Trophoblast cell (in vitro differentiated cells and primary cell): ENCODE results near the gene CDH6.
A peak's percentile ranks its signal among the peaks of the same experiment; 100 is the strongest.

ENCODE experiments used
- DNase-seq, 2 donors: peaks; one replicate each; pipeline ENCODE4 v3.0.0-alpha.2; 2016
- H2AFZ ChIP-seq: 2 replicates; pipeline ENCODE4 v1.6.1; 2013; ENCODE audit warnings: low read length, moderate library complexity, mild to moderate bottlenecking; ENCODE audit not compliant: insufficient read depth, poor library complexity
- H2AK5ac ChIP-seq: 2 replicates; pipeline ENCODE4 v1.6.1; 2013; ENCODE audit warnings: mild to moderate bottlenecking, low read length
- H2BK120ac ChIP-seq: 2 replicates; pipeline ENCODE4 v1.6.1; 2013; ENCODE audit warnings: low read length, mild to moderate bottlenecking, moderate library complexity; ENCODE audit not compliant: insufficient read depth, poor library complexity
- H2BK12ac ChIP-seq: 2 replicates; pipeline ENCODE4 v1.6.1; 2013; ENCODE audit warnings: mild to moderate bottlenecking, low read length, moderate library complexity
- H2BK5ac ChIP-seq: 2 replicates; pipeline ENCODE4 v1.6.1; 2013; ENCODE audit warnings: low read length, low read depth, moderate library complexity, mild to moderate bottlenecking; ENCODE audit not compliant: poor library complexity
- H3K14ac ChIP-seq: 2 replicates; pipeline ENCODE4 v1.6.1; 2013; ENCODE audit warnings: mild to moderate bottlenecking, low read length
- H3K18ac ChIP-seq: 2 replicates; pipeline ENCODE4 v1.6.1; 2013; ENCODE audit warnings: mild to moderate bottlenecking, low read length
- H3K23ac ChIP-seq: 2 replicates; pipeline ENCODE4 v1.6.1; 2013; ENCODE audit warnings: low read length
- H3K27ac ChIP-seq: 2 replicates; pipeline ENCODE4 v1.5.1; 2013; ENCODE audit warnings: low read depth, mild to moderate bottlenecking, inconsistent platforms, low read length, moderate library complexity
- H3K27me3 ChIP-seq: 2 replicates; pipeline ENCODE4 v1.6.1; 2013; ENCODE audit warnings: inconsistent platforms, mild to moderate bottlenecking, low read length, moderate library complexity; ENCODE audit not compliant: insufficient read depth
- H3K36me3 ChIP-seq, 2 experiments: 1 replicate in 1 of 2; 2 replicates in 1 of 2; pipeline ENCODE4 v1.6.1; 2013; ENCODE audit warnings: low read length in 2 of 2, mild to moderate bottlenecking in 2 of 2, moderate library complexity in 1 of 2; ENCODE audit not compliant: insufficient read depth in 2 of 2, control insufficient read depth in 1 of 2
- H3K4ac ChIP-seq: 2 replicates; pipeline ENCODE4 v1.6.1; 2013; ENCODE audit warnings: low read depth, mild to moderate bottlenecking, low read length, moderate library complexity
- H3K4me1 ChIP-seq, 2 experiments: 1 replicate in 1 of 2; 2 replicates in 1 of 2; pipeline ENCODE4 v1.6.1; 2013; ENCODE audit warnings: low read length in 2 of 2, mild to moderate bottlenecking in 2 of 2, moderate library complexity in 1 of 2; ENCODE audit not compliant: insufficient read depth in 2 of 2, control insufficient read depth in 1 of 2
- H3K4me2 ChIP-seq: 2 replicates; pipeline ENCODE4 v1.6.1; 2013; ENCODE audit warnings: inconsistent platforms, mild to moderate bottlenecking, low read length, moderate library complexity
- H3K4me3 ChIP-seq: 2 replicates; pipeline ENCODE4 v1.5.1; 2013; ENCODE audit warnings: mild to moderate bottlenecking, low read depth, low read length, inconsistent platforms
- H3K79me1 ChIP-seq: one replicate; pipeline ENCODE4 v1.6.1; 2013; ENCODE audit warnings: low read length
- H3K79me2 ChIP-seq: 2 replicates; pipeline ENCODE4 v1.6.1; 2013; ENCODE audit warnings: low read length, mild to moderate bottlenecking; ENCODE audit not compliant: control insufficient read depth, insufficient read depth, poor library complexity
- H3K9ac ChIP-seq: 2 replicates; pipeline ENCODE4 v1.6.1; 2013; ENCODE audit warnings: mild to moderate bottlenecking, low read length
- H3K9me3 ChIP-seq: 2 replicates; pipeline ENCODE4 v1.6.1; 2013; ENCODE audit warnings: low read depth, mild to moderate bottlenecking, control low read depth, inconsistent platforms, low read length; ENCODE audit not compliant: insufficient read depth
- H4K12ac ChIP-seq: 2 replicates; pipeline ENCODE4 v1.6.1; 2013; ENCODE audit warnings: low read depth, mild to moderate bottlenecking, low read length, moderate library complexity
- H4K8ac ChIP-seq: 2 replicates; pipeline ENCODE4 v1.6.1; 2013; ENCODE audit warnings: low read depth, mild to moderate bottlenecking, low read length, moderate library complexity
- H4K91ac ChIP-seq: one replicate; pipeline ENCODE4 v1.6.1; 2013; ENCODE audit warnings: low read depth, mild to moderate bottlenecking, low read length, moderate library complexity
- WGBS: extraction: QIAGEN DNeasy Blood & Tissue Kit; methylation state at CpG from one replicate; pipeline ENCODE4 v1.1.7; 2013; ENCODE audit warnings: missing lambda C conversion rate; ENCODE audit not compliant: insufficient read length, insufficient coverage; ENCODE audit errors: extremely low coverage; 5-methylcytosine and 5-hydroxymethylcytosine counted together

Gene CDH6

GRCh38 chr5:31214229-31214628, 20.7 kb downstream of the CDH6 start:
- no peak overlapping the region for H3K23ac ChIP-seq
- no peak overlapping the region for H3K4me3 ChIP-seq
- DNase-seq, result no peak
- H3K79me1 ChIP-seq, result no peaks in the 10 kb centered on the region
- no peaks in the 10 kb centered on the region for H3K79me2 ChIP-seq
- H3K27ac ChIP-seq, result no peak overlapping the region
- H3K36me3 ChIP-seq, result no peaks in the 10 kb centered on the region
- WGBS, result no CpG with 5 or more reads among the region's 3 CpGs
- no peak overlapping the region for H3K4me2 ChIP-seq
- H2AFZ ChIP-seq, result no peak overlapping the region
- H2BK12ac ChIP-seq, result no peak overlapping the region
- H3K9me3 ChIP-seq, result no peaks in the 10 kb centered on the region
- no peaks in the 10 kb centered on the region for H3K4me1 ChIP-seq
- H3K14ac ChIP-seq, result no peak overlapping the region
- H3K4ac ChIP-seq, result no peak overlapping the region
- H2BK5ac ChIP-seq, result no peak overlapping the region
- no peak overlapping the region for H4K12ac ChIP-seq
- no peak overlapping the region for H4K8ac ChIP-seq
- H3K9ac ChIP-seq, result no peak overlapping the region
- H2BK120ac ChIP-seq, result no peak overlapping the region
- H3K18ac ChIP-seq, result no peak overlapping the region
- H3K27me3 ChIP-seq, result no peaks in the 10 kb centered on the region
- H4K91ac ChIP-seq, result no peak overlapping the region
- no peak overlapping the region for H2AK5ac ChIP-seq

GRCh38 chr5:31215236-31215635, 21.8 kb downstream of the CDH6 start:
- Histone ChIP-seq H4K12ac (no peak overlapping the region), H3K14ac (no peak overlapping the region), H3K79me1 (no peaks in the 10 kb centered on the region), H3K4me3 (no peak overlapping the region), H3K4me2 (no peak overlapping the region), H3K23ac (no peak overlapping the region), H3K9ac (no peak overlapping the region), H2AFZ (no peak overlapping the region), H3K18ac (no peak overlapping the region), H3K4me1 (no peaks in the 10 kb centered on the region), H4K91ac (no peak overlapping the region), H3K9me3 (no peaks in the 10 kb centered on the region), H3K36me3 (no peaks in the 10 kb centered on the region), H2BK12ac (no peak overlapping the region), H3K27ac (no peak overlapping the region), H4K8ac (no peak overlapping the region), H2BK120ac (no peak overlapping the region), H3K4ac (no peak overlapping the region), H2AK5ac (no peak overlapping the region), H3K27me3 (no peaks in the 10 kb centered on the region), H3K79me2 (no peaks in the 10 kb centered on the region), H2BK5ac (no peak overlapping the region)
- no peak for DNase-seq

- no peak overlapping the region for H2BK5ac ChIP-seq
- no CpG with 5 or more reads among the region's 2 CpGs for WGBS
- no peaks in the 10 kb centered on the region for H3K27me3 ChIP-seq
- no peaks in the 10 kb centered on the region for H3K4me1 ChIP-seq
- no peak overlapping the region for H3K4ac ChIP-seq
- H3K18ac ChIP-seq, result no peak overlapping the region
- H4K12ac ChIP-seq, result no peak overlapping the region
- no peaks in the 10 kb centered on the region for H3K79me2 ChIP-seq
- no peak overlapping the region for H4K91ac ChIP-seq
- H3K9ac ChIP-seq, result no peak overlapping the region
- no peak overlapping the region for H3K4me3 ChIP-seq
- H2AK5ac ChIP-seq, result no peak overlapping the region
- H3K4me2 ChIP-seq, result no peak overlapping the region
- no peak overlapping the region for H2BK12ac ChIP-seq
- no peaks in the 10 kb centered on the region for H3K36me3 ChIP-seq
- H3K27ac ChIP-seq, result no peak overlapping the region
- no peak overlapping the region for H4K8ac ChIP-seq
- H3K14ac ChIP-seq, result no peak overlapping the region
- no peak overlapping the region for H2BK120ac ChIP-seq
- H3K23ac ChIP-seq, result no peak overlapping the region
- no peaks in the 10 kb centered on the region for H3K79me1 ChIP-seq
- no peak for DNase-seq
- no peak overlapping the region for H2AFZ ChIP-seq
- no peaks in the 10 kb centered on the region for H3K9me3 ChIP-seq
Measured at GRCh38 chr5:31217446-31217845, 24.0 kb downstream of the CDH6 start.

GRCh38 chr5:31218978-31219377, 25.5 kb downstream of the CDH6 start:
- Histone ChIP-seq H3K9me3 (no peaks in the 10 kb centered on the region), H3K4me3 (no peak overlapping the region), H2AFZ (no peak overlapping the region), H3K18ac (no peak overlapping the region), H2AK5ac (no peak overlapping the region), H3K27ac (no peak overlapping the region), H2BK5ac (no peak overlapping the region), H3K27me3 (no peaks in the 10 kb centered on the region), H2BK120ac (no peak overlapping the region), H3K79me1 (no peaks in the 10 kb centered on the region), H3K9ac (no peak overlapping the region), H3K36me3 (no peaks in the 10 kb centered on the region), H3K4ac (no peak overlapping the region), H3K14ac (no peak overlapping the region), H3K4me2 (no peak overlapping the region), H3K4me1 (no peaks in the 10 kb centered on the region), H4K8ac (no peak overlapping the region), H4K12ac (no peak overlapping the region), H3K23ac (no peak overlapping the region), H3K79me2 (no peaks in the 10 kb centered on the region), H4K91ac (no peak overlapping the region), H2BK12ac (no peak overlapping the region)
- WGBS, result no CpG with 5 or more reads among the region's 3 CpGs
- DNase-seq, result peak; percentile 14 to 54
